HuH-7.5 (cell line): ENCODE results near the gene DNLZ.
A peak's percentile ranks its signal among the peaks of the same experiment; 100 is the strongest.

Experiments used
- DNase-seq: peaks from one replicate; pipeline ENCODE4 v3.0.0; 2011; ENCODE audit warnings: low spot score

DNLZ gene

DNA sequence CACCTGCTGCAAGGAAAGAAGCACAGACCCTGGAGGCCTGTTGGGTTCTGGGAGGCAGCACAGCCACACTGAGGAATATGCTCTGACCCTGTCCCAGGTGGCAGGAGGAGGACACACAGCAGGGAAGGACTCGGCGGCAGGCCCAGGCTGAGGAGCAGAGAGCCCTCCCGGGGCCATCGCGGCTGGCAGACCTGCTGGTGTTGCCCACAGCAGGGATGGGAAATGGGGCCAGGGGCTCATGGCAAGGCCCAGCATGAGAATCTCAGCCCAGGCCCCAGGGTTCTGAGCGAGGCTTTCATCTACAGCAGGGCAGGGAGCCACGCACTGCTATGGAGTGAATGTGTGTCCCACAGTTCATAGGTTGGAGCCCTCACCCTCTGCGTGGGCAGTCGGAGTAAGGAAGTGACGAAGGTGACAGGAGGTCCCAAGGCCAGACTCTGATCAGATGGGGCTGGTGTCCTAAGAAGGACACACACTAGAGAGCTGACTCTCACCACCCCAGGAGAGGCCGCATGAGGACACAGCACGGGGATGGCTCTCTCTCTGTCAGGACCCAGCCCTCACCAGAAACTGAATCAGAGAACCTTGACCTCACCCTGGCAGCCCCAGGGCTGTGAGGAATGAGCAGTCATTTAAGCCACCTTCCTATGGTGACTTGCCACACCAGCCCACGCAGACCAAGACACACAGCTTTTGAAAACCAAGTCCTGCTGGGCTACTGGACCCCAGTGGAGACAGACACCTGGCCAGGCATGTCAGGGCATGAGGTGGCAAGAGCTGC is 46.5 kb downstream of the DNLZ start:
- DNase-seq = no peak

- DNase-seq = no peak
These were observed 47.2 kb downstream of the DNLZ start for GRCh38 chr9:136316271-136316751.

DNA sequence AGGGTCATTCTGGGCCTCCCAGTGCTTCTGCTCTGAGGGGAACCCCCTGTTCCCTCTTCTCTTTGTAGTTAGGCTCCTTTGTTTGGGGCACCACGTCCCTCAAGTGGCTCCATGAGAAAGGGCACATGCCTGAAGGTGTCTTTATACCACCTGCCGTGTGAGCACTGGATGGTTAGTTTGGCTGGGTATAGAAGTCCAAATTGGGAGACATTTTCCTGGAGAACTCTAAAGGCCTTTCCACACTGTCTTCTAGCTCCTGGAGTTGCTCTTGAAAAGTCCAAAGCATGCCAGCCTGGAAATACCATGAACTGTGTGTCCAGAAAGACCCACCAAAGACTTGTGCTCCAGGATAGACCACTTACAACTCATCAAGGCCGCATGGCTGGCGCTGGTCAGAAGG is 48.6 kb downstream of the DNLZ start:
- no peak for DNase-seq

- DNase-seq = no peak
These were observed 49.5 kb downstream of the DNLZ start for GRCh38 chr9:136314056-136314416.

GRCh38 chr9:136313111-136314055 is 50.2 kb downstream of the DNLZ start:
- no peak for DNase-seq

GRCh38 chr9:136312436-136312835 is 51.1 kb downstream of the DNLZ start:
- DNase-seq = peak; percentile 80

GRCh38 chr9:136312009-136312375 is 51.6 kb downstream of the DNLZ start:
- DNase-seq = no peak

- no peak for DNase-seq
These were observed 52.2 kb downstream of the DNLZ start for GRCh38 chr9:136311051-136312008.

DNA sequence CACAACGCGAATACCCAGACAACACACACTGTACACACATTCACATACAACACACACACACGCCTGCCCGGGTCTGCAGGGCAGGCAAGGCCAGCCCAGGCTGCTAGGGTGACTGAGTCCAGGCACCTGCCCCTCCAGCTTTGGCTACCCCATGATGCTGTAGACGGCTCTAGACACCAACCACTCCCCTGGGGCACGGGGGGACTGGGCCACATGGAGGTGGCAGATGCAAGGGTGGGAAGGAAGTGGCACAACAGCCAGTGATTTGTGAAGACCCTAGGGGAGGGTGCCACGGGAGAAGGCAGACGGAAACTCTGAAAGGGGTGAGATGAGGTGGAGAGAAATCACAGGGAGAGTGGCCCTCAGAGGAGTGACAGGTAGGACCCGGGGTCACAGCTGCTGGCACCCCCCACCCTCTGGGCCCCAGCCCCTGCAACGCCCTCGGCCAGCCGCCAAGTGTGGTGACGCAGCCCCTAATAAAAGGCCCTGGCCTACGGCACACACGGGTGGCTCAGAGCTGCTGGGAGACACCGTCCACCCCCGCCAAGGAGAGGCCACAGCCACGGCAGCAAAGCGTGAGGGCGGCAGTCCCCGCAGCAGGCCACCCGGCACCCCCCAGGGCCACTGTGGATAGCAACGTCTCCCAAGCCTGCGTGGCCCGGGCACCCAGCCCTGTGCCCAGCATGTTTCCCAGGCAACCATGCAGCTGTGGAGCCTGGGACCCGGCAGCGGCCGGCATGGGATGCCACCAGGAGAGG is 53.1 kb downstream of the DNLZ start:
- DNase-seq = no peak

DNA sequence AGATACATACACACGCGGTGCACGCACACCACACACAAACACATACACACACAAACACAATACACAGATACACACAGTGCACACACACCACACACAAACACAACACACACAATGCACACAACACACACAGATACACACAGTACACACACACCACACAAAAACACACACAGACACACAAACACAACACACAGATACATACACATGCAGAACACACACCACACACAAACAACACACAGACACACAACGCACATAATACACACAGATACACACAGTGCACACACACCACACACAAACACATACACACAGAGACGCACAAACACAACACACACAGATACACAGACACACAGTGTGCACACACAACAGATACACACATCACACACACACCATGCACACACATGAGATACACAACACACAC is 53.7 kb downstream of the DNLZ start:
- DNase-seq = no peak
